WTC11 (cell line): ENCODE results near the gene STARD10.

ENCODE experiments used
- CBFB ChIP-seq: sonication (generic); formaldehyde crosslinking; IDR thresholded peaks from 2 replicates; pipeline ENCODE4 v1.8.1; 2022; ENCODE audit warnings: mild to moderate bottlenecking, low read depth, missing genetic modification reagents
- CREB1 ChIP-seq: sonication (generic); formaldehyde crosslinking; IDR thresholded peaks from 2 replicates; pipeline ENCODE4 v1.8.0; 2023; ENCODE audit warnings: mild to moderate bottlenecking, missing genetic modification reagents
- FOXK1 ChIP-seq: sonication (generic); formaldehyde crosslinking; IDR thresholded peaks from 2 replicates; pipeline ENCODE4 v1.8.0; 2022; ENCODE audit warnings: mild to moderate bottlenecking, moderate library complexity, missing genetic modification reagents
- NR1H2 ChIP-seq: sonication (generic); formaldehyde crosslinking; IDR thresholded peaks from 2 replicates; pipeline ENCODE4 v1.9.0; 2021; ENCODE audit warnings: mild to moderate bottlenecking, moderate library complexity, missing genetic modification reagents
- TF ChIP-seq, protein P1 (sequence below): fragments of 200-600 bp; IDR thresholded peaks from 2 replicates; pipeline ENCODE4 v1.8.0; 2022; ENCODE audit warnings: antibody characterized with exemption
- TF ChIP-seq, protein P2 (sequence below): sonication (generic); formaldehyde crosslinking; IDR thresholded peaks from 2 replicates; pipeline ENCODE4 v1.8.0; 2022; ENCODE audit warnings: mild to moderate bottlenecking, missing genetic modification reagents

- TF ChIP-seq, protein P1, sequence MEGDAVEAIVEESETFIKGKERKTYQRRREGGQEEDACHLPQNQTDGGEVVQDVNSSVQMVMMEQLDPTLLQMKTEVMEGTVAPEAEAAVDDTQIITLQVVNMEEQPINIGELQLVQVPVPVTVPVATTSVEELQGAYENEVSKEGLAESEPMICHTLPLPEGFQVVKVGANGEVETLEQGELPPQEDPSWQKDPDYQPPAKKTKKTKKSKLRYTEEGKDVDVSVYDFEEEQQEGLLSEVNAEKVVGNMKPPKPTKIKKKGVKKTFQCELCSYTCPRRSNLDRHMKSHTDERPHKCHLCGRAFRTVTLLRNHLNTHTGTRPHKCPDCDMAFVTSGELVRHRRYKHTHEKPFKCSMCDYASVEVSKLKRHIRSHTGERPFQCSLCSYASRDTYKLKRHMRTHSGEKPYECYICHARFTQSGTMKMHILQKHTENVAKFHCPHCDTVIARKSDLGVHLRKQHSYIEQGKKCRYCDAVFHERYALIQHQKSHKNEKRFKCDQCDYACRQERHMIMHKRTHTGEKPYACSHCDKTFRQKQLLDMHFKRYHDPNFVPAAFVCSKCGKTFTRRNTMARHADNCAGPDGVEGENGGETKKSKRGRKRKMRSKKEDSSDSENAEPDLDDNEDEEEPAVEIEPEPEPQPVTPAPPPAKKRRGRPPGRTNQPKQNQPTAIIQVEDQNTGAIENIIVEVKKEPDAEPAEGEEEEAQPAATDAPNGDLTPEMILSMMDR, result no peak
- TF ChIP-seq CREB1 (CRISPR knock-in tag), result no peak
- TF ChIP-seq NR1H2 (CRISPR knock-in tag), result no peak
- TF ChIP-seq, protein P2, sequence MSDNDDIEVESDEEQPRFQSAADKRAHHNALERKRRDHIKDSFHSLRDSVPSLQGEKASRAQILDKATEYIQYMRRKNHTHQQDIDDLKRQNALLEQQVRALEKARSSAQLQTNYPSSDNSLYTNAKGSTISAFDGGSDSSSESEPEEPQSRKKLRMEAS, result no peak
- TF ChIP-seq FOXK1 (CRISPR knock-in tag), result no peak
- TF ChIP-seq CBFB (CRISPR knock-in tag), result no peak
Observed at GRCh38 chr11:72783144-72783905, 10.5 kb downstream of the STARD10 start.
